ENCODE data around the gene UBE2F.
"Not testable (repeated sequence)": the region's sequence is repeated elsewhere in the genome, so short reads cannot be mapped to it uniquely, and the experiment has no call there.

The UBE2F gene

GRCh38 chr2:237980751-237981150 is 13.9 kb downstream of the UBE2F start:
- DNase-seq: no peak

DNA sequence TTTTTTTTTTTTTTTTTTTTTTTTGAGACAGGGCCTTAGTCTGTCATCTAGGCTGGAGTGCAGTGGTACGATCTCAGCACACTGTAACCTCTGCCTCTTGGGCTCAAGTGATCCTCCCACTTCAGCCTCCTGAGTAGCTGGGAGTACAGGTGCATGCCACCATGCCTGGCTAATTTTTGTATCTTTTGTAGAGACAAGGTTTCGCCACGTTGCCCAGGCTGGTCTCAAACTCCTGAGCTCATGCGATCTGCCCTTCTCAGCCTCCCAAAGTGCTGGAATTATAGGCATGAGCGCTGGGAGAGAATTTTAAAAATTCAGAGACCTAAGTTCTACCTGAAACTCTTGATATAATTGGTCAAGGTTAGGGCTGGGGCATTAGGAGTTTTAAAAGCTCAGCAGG is 14.8 kb downstream of the UBE2F start:
- not testable (repeated sequence) for DNase-seq

GRCh38 chr2:237982039-237982725 is 15.4 kb downstream of the UBE2F start:
- DNase-seq: no peak

GRCh38 chr2:237983922-237984321 is 17.1 kb downstream of the UBE2F start:
- DNase-seq: no peak

- no peak for DNase-seq
Observed at GRCh38 chr2:237987268-237987667, 20.5 kb downstream of the UBE2F start.

DNA sequence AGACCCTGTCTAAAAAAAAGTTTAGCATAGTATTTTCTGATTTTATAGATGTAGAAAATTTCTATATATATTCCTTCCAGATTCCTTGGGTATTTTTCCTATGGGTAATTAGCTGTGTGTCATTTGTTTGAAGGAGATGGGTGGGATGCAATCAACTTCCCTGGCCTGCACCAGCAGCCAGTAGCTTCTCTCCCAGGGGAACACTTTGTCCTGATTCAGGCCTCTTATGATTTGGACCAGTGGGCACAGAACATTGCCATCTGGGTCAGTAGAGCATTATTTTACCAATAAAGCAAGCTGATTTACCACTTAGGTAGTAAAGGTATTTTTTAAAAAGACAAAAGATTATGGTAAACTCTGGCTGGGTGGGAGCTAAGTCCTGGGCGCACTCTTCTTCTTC is 26.9 kb downstream of the UBE2F start:
- no peak for DNase-seq

DNA sequence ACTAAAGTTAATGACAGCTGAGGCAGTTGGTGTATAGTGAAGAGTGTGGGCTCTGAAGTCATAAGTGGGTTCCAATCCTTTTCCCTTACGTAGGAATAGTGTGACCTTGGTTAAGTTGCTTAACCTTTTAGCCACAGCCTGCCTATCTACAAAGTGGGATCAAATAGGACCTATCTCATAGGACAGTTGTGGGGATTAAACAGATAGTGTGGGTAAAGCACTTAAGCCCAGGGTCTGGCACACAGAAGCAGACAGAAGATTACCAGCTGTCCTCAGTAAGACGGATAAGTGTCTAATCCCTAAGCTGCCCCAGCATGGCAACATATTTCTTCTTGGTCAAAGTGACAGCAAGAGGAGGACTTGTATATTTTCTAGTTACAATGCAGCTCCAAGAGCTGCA is 28.2 kb downstream of the UBE2F start:
- DNase-seq: no peak

DNA sequence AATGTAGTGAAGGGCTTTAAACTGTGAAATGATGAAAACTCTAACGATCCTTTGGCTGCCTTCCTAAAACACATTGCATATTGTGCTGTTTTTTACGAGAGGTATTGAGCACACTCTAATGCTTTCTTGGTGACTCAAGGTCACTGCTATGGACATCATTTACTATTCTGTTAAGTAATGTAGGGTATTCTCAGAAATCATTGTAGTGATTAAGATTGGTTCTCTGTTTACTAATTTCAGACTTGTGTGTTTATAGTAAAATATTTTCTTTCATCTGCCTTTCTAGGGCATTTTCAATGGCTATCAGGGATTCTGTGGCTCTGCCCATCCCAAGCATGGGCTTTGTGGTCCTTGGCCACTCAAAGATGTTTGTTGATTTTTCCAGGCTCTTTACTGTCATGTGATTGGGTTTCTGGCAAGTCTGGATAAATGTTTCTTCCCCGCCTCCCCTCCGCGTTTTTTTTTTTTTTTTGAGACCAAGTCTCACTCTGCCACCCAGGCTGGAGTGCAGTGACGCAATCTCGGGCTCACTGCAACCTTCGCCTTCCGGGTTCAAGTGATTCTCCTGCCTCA is 29.3 kb downstream of the UBE2F start:
- no peak for DNase-seq

DNA sequence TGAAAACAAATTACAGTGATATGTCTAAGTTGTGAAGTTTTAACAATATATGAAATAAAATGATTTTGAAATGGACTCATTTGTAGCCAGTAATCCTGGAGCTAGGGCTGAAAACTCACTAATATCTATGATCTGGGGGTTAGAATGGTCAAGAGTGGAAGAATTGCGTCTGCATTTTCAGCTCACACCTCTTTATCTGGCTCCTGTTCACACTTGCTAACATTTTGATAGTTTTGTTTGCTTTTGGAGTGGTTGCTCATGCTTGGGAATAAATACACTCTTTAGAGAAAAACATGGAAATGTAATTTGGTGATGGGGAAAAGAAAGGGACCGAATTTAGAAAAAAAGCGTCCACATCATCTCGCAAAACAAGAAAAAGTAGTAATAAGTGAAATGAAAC is 30.7 kb downstream of the UBE2F start:
- no peak for DNase-seq

DNA sequence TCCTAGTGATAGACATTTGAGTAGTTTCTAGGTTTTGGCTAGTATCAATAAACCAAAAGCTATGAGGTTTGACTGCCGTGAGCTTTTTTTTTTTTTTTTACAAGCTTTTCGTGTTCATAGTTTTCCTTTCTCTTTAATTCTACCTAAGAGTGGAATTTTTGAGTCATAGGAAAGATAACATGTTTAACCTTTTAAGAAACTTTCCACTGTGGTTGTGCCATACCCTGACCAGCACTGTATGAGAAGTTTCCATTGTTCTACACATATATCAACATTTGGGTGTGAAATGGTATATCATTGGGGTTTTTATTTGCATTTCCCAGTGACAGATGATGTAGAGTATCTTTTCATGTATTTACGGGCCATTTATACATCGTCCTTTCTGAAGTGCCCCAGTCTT is 31.7 kb downstream of the UBE2F start:
- DNase-seq: no peak

- no peak for DNase-seq
Observed at GRCh38 chr2:238003234-238004031, 36.6 kb downstream of the UBE2F start.

DNA sequence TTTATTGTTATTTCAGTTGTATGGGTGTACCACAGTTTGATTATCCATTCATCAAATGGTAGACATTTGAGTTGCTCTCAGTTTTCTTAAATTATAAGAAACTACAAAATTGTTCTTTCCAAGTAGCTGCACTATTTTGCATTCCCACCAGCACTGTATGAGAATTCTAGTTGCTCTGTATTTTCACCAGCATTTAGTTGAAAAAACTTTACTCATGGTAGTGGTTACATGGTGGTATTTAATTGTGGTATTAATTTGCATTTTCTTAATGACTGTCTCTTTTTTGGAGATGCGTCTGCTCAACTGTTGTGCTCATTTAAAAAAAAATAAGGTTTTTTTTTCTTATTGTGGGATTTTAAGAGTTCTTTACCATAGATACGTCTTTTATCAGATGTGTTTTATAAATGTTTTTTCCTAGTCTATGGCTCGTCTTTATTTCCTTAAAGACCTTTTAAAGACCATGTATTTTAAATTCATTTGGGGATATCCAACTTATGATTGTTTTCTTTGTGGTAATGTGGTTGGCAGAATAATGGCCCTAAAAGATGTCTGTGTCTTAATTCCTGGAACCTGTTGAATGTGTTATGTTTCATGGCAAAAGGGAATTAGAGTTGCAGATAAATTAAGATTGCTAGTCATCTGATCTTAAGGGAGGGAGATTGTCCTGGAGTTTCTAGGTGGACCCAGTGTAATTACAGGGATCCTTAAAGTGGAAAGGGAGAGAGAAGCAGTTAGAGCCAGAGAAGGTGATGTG is 37.4 kb downstream of the UBE2F start:
- DNase-seq: no peak

- DNase-seq: no peak
Observed at GRCh38 chr2:238005528-238005927, 38.7 kb downstream of the UBE2F start.

GRCh38 chr2:238006510-238006909 is 39.7 kb downstream of the UBE2F start:
- DNase-seq: no peak

DNA sequence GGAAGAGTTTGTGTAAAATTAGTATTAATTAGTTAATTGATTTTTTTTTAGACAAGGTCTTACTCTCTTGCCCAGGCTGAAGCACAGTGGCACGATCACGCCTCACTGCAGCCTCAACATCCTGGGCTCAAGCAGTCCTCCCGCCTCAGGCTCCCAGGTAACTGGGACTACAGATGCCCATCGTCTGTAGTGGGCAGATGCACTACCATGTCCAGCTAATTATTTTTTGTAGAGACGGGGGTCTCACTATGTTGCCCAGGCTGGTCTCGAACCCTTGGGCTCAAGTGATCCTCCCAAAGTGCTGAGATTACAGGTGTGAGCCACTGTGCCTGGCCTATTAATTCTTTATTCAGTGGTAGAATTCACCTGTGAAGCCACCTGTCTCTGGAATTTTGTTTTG is 41.1 kb downstream of the UBE2F start:
- DNase-seq: no peak

DNA sequence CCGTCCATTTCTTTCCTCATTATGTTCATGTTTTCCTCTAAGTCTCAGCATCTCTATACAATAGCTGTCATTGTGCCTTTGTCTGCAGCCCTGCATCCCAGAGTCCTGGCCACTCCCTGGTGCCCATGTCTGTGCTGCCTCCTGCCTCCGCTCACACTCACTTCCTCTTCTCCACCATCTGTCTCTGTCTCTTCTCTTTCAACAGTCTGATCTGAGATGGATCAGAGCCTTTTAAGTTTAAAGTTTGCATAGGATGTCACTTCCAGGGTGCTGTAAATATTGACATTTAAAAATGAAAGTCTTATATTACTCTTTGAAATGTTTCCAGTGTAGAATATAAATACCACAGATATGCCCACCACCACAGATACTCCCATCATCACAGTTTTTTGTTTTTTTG is 42.7 kb downstream of the UBE2F start:
- no peak for DNase-seq

DNA sequence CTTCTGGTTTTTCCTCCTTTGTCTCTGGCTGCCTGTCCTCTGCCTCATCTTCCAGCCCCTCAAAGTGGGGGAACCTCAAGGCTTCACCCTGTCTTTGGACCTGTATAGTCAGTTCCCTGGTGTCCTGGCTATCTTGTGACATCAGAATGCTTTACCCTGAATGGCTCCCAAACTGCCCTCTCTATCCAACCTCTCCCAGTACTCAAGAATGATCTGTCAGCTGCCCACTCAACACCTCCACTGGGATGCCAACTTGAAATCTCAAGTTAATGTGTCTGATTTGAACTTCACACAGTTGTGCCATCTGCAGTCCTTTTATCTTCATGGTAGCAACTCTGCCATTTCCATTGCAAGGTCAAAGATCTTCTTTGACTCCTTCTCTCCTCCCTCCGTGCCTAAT is 43.8 kb downstream of the UBE2F start:
- DNase-seq: no peak

DNA sequence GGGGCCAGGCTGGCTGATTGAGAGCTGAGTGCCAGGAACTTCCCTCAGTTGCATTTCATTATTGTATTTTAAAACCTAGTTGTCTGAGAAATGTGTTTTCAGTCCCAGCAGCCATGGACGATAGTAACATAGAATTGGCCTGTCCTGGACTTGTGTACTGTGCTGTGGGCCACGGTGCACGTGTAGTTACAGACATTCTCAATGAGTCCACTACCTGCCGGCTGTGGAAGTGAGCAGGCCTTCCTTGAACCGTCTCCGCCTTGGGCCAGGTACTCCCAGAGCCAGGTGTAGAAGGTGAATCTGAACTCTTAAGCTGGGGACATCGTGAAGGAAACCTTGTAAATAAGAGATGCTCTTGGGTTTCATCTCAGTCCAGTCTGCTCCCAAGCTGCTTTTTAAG is 47.0 kb downstream of the UBE2F start:
- DNase-seq: no peak

DNA sequence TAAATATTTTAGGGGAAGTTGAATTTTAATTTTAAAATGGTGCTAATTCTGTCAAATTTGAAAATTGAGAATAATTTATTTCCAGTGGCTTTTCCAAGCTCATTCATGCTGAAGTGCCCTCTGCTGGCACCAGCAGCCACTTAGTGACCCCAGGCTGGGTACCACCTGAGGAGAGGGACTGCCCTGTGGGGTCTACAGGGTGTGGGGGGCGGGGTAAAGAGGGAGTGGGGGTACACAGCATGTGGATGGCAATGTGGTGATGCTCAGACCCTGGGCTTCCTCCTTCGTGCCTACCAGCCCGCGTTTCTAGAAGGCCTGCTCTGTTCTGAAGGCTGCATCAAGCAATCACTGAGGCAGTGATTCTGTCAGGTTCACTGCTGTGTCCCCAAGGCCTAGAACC is 48.9 kb downstream of the UBE2F start:
- DNase-seq: no peak

GRCh38 chr2:238016526-238016925 is 49.7 kb downstream of the UBE2F start:
- DNase-seq: no peak

GRCh38 chr2:238019962-238020361 is 53.1 kb downstream of the UBE2F start:
- no peak for DNase-seq

DNA sequence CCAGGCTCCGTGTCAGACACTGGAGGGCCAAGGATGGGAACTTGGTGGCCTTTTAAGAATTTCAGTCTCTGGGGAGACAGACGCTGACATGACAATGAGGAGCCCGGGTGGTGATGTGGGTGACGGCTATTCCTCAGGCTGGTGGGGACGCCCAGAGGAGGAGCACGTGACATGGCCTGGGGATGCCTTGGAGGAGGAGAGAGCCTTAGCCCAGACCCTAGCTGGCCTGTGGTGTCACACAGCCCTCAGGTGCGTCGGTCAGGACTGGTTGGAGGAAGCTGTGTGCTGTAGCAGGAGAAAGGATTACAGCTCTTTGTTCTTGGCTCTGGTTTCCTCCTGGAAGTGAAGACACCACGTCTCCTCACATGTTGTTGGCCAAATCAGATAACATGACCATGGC is 54.0 kb downstream of the UBE2F start:
- DNase-seq: no peak

DNA sequence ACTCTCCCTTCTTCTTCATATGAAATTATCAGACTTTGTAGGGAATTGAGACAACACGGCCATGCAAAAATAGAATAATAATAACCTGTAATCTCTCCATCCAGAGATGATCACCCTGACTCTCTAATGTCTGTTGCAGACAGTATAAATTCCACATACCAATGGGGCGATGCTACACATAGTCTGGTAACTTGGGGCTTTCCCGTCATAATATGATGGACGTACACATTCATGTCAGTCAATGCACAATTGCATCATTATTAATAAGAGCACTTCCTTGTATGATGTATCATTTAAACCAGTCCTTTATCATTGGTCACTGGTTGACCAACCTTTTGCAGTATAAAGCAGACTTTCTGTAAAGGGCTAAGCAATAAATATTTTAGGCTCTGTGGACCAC is 54.5 kb downstream of the UBE2F start:
- DNase-seq: no peak
